Mucosa of descending colon (tissue), 3 donors: ENCODE data around the gene TAS2R10. TPM values are rescaled to one million over a fixed set of nuclear protein-coding genes. Genes with fewer than 3 reads are reported as not detected.

Source experiments
- ATAC-seq: fragments of 200-7000 bp; cut with Tn5 transposase; one replicate; pipeline ENCODE4 v1.9.1; 2020; ENCODE audit warnings: mild to moderate bottlenecking, moderate library complexity
- DNase-seq, 3 donors: peaks; one replicate each; pipeline ENCODE4 v3.0.0-alpha.2; 2020
- H3K36me3 ChIP-seq: fragments of 200-600 bp; one replicate; pipeline ENCODE4 v1.8.0; 2021; ENCODE audit warnings: low read depth, mild to moderate bottlenecking
- H3K4me1 ChIP-seq: fragments of 200-600 bp; one replicate; pipeline ENCODE4 v1.8.0; 2021; ENCODE audit warnings: low read depth, mild to moderate bottlenecking
- H3K4me3 ChIP-seq: fragments of 200-600 bp; one replicate; pipeline ENCODE4 v1.8.0; 2021; ENCODE audit warnings: mild to moderate bottlenecking
- H3K9me3 ChIP-seq: fragments of 200-600 bp; one replicate; pipeline ENCODE4 v1.8.0; 2021; ENCODE audit warnings: mild to moderate bottlenecking
- CTCF ChIP-seq: fragments of 200-600 bp; IDR thresholded peaks from one replicate; pipeline ENCODE4 v1.8.0; 2022; ENCODE audit warnings: antibody characterized with exemption, mild to moderate bottlenecking
- intact Hi-C, 2 donors: fragments of 100-400 bp; cut with DNase I in 1 of 2; cut with micrococcal nuclease in 1 of 2; formaldehyde crosslinking; loops; one replicate each; pipeline versions ENCODE4 v1.11.0 to v1.11.1; 2022; cut with DNase I, micrococcal nuclease
- total RNA-seq, 3 donors: library from RNA; stranded (reverse); fragmentation: NEBNext Ultra II Directional in 2 of 3; extraction: Animal tissue kit (Norgen Biotek cat#: 25700) in 2 of 3; gene quantifications; one replicate each; pipeline versions ENCODE4 v1.2.1 to v1.2.4, GENCODE V29; 2021 to 2023
- donor health status: DM: no; HTN: no; CAD: no; lungs with moderate emphysema.
- donor health status: DM: no; HTN: no; CAD: no.
- donor health status: DM: no; HTN: yes; CAD: no.

Gene TAS2R10
- total RNA-seq, 3 donors from 2014 or later = 0.39 to 0.87 TPM; not detected in 1

GRCh38 chr12:10779103-10779502, 47.1 kb downstream of the TAS2R10 start:
- Histone ChIP-seq H3K9me3 (no peaks in the 10 kb centered on the region), H3K4me1 (no peaks in the 10 kb centered on the region), H3K4me3 (no peak overlapping the region), H3K36me3 (no peaks in the 10 kb centered on the region)
- intact Hi-C loops = loop anchor here (10.0 kb wide), 3 partner anchors 416 to 706 kb away; no protein-coding TSS in a partner anchor
- no peak for TF ChIP-seq CTCF
- no peak for ATAC-seq
- DNase-seq = no peak

Other genes starting within 250 kb of the TAS2R10 start
- 10 to 100 TPM in 2 of 3 donors, 1 to 10 TPM in 1; 9.6 to 14.7 (median 13.7) TPM for gene MAGOHB, start 212.7 kb downstream of the TAS2R10 start, total RNA-seq
- 10 to 100 TPM; 19.9 to 37.6 (median 28.0) TPM for gene STYK1, start 152.3 kb downstream of the TAS2R10 start, total RNA-seq
- 100 to 1,000 TPM; 120 to 373 (median 193) TPM for gene YBX3, start 103.0 kb downstream of the TAS2R10 start, total RNA-seq
- gene TAS2R7, start 23.7 kb downstream of the TAS2R10 start, total RNA-seq = not detected
- gene TAS2R8, start 19.1 kb downstream of the TAS2R10 start, total RNA-seq = not detected
- gene TAS2R9, start 16.2 kb downstream of the TAS2R10 start, total RNA-seq = not detected
- 1 to 10 TPM in 1 of 3 donors, under 1 TPM in 2; 0.60 to 3.4 (median 0.79) TPM for gene PRR4, start 23.1 kb upstream of the TAS2R10 start, total RNA-seq
- gene PRH1, start 57.9 kb upstream of the TAS2R10 start, total RNA-seq = 10 to 100 TPM; 14.2 to 24.0 (median 15.4) TPM
- gene TAS2R13, start 83.2 kb upstream of the TAS2R10 start, total RNA-seq = 1 to 10 TPM; 1.1 to 3.2 (median 1.3) TPM
- under 1 TPM in 1 of 3 donors, not detected in 2; 0.73 TPM for gene PRH2, start 102.9 kb upstream of the TAS2R10 start, total RNA-seq
- gene TAS2R14, start 112.9 kb upstream of the TAS2R10 start, total RNA-seq = 1 to 10 TPM; 1.7 to 5.4 (median 2.6) TPM
- gene TAS2R50, start 160.6 kb upstream of the TAS2R10 start, total RNA-seq = 1 to 10 TPM in 2 of 3 donors, under 1 TPM in 1; 0.92 to 3.7 (median 1.5) TPM
- gene TAS2R20, start 171.9 kb upstream of the TAS2R10 start, total RNA-seq = 1 to 10 TPM; 1.6 to 3.9 (median 1.7) TPM
- gene TAS2R19, start 196.3 kb upstream of the TAS2R10 start, total RNA-seq = 1 to 10 TPM; 2.1 to 6.8 (median 2.3) TPM
- gene TAS2R31, start 205.0 kb upstream of the TAS2R10 start, total RNA-seq = 1 to 10 TPM; 2.6 to 8.1 (median 3.5) TPM
- gene TAS2R46, start 235.9 kb upstream of the TAS2R10 start, total RNA-seq = 1 to 10 TPM in 1 of 3 donors, under 1 TPM in 2; 0.87 to 4.2 (median 0.98) TPM